H9 (cell line): ENCODE data around the gene C10orf143. TPM values are rescaled to one million over a fixed set of nuclear protein-coding genes. Genes with fewer than 3 reads are reported as not detected.

ENCODE experiments used
- DNase-seq: peaks from one replicate; pipeline ENCODE4 v3.0.0-alpha.2; 2017
- H2AFZ ChIP-seq: one replicate; pipeline ENCODE4 v1.6.1; 2013; ENCODE audit warnings: mild to moderate bottlenecking, low read length, control low read depth, moderate library complexity
- H2AK5ac ChIP-seq: 2 replicates; pipeline ENCODE4 v1.6.1; 2013; ENCODE audit warnings: low read length, control low read depth, mixed read lengths; ENCODE audit not compliant: insufficient read length
- H2BK120ac ChIP-seq: one replicate; pipeline ENCODE4 v1.6.1; 2013; ENCODE audit warnings: low read depth, mild to moderate bottlenecking, low read length, control low read depth, inconsistent platforms; ENCODE audit not compliant: poor library complexity, severe bottlenecking
- H2BK12ac ChIP-seq: 2 replicates; pipeline ENCODE4 v1.6.1; 2013; ENCODE audit warnings: low read length, control low read depth, mixed read lengths, low read depth; ENCODE audit not compliant: insufficient read length
- H2BK15ac ChIP-seq: 2 replicates; pipeline ENCODE4 v1.6.1; 2013; ENCODE audit warnings: low read depth, low read length, control low read depth
- H2BK20ac ChIP-seq: one replicate; pipeline ENCODE4 v1.6.1; 2013; ENCODE audit warnings: low read depth, mild to moderate bottlenecking, low read length, control low read depth, inconsistent platforms; ENCODE audit not compliant: poor library complexity, severe bottlenecking
- H2BK5ac ChIP-seq: 2 replicates; pipeline ENCODE4 v1.6.1; 2013; ENCODE audit warnings: low read length, control low read depth, mixed read lengths; ENCODE audit not compliant: insufficient read length
- H3K14ac ChIP-seq: 2 replicates; pipeline ENCODE4 v1.6.1; 2013; ENCODE audit warnings: low read length, control low read depth; ENCODE audit not compliant: insufficient read depth
- H3K18ac ChIP-seq: 2 replicates; pipeline ENCODE4 v1.6.1; 2013; ENCODE audit warnings: low read depth, mild to moderate bottlenecking, mixed read lengths, low read length, control low read depth; ENCODE audit not compliant: insufficient read length
- H3K23ac ChIP-seq: 2 replicates; pipeline ENCODE4 v1.6.1; 2013; ENCODE audit warnings: low read length, control low read depth, mixed read lengths, low read depth; ENCODE audit not compliant: insufficient read length
- H3K23me2 ChIP-seq: 2 replicates; pipeline ENCODE4 v1.6.1; 2013; ENCODE audit warnings: low read depth, mild to moderate bottlenecking, mixed read lengths, low read length, control low read depth; ENCODE audit not compliant: insufficient read length, poor library complexity, severe bottlenecking
- H3K27ac ChIP-seq: 2 replicates; pipeline ENCODE4 v1.5.1; 2013; ENCODE audit warnings: low read length, control low read depth, mixed read lengths, low read depth; ENCODE audit not compliant: insufficient read length
- H3K27me3 ChIP-seq: 2 replicates; pipeline ENCODE4 v1.6.1; 2013; ENCODE audit warnings: low read length, control low read depth, inconsistent platforms; ENCODE audit not compliant: insufficient read depth
- H3K4ac ChIP-seq: 2 replicates; pipeline ENCODE4 v1.6.1; 2013; ENCODE audit warnings: low read depth, mild to moderate bottlenecking, control low read depth, inconsistent platforms, low read length, moderate library complexity
- H3K4me1 ChIP-seq: 2 replicates; pipeline ENCODE4 v1.6.1; 2013; ENCODE audit warnings: low read length, control low read depth, inconsistent platforms; ENCODE audit not compliant: insufficient read depth
- H3K4me2 ChIP-seq: 2 replicates; pipeline ENCODE4 v1.6.1; 2013; ENCODE audit warnings: low read length, control low read depth, mixed read lengths; ENCODE audit not compliant: insufficient read length, insufficient read depth
- H3K56ac ChIP-seq: 2 replicates; pipeline ENCODE4 v1.6.1; 2013; ENCODE audit warnings: low read depth, mild to moderate bottlenecking, mixed read lengths, low read length, control low read depth; ENCODE audit not compliant: insufficient read length
- H3K79me1 ChIP-seq: 2 replicates; pipeline ENCODE4 v1.6.1; 2013; ENCODE audit warnings: low read depth, mild to moderate bottlenecking, moderate library complexity, low read length, control low read depth, inconsistent platforms; ENCODE audit not compliant: insufficient read depth, poor library complexity, severe bottlenecking
- H3K79me2 ChIP-seq: 2 replicates; pipeline ENCODE4 v1.6.1; 2013; ENCODE audit warnings: low read length, control low read depth, inconsistent platforms; ENCODE audit not compliant: insufficient read depth
- H3K9ac ChIP-seq: 2 replicates; pipeline ENCODE4 v1.6.1; 2013; ENCODE audit warnings: low read length, control low read depth, mixed read lengths; ENCODE audit not compliant: insufficient read length; ENCODE audit errors: extremely low read depth
- H3K9me3 ChIP-seq: one replicate; pipeline ENCODE4 v1.6.1; 2013; ENCODE audit warnings: low read depth, low read length, inconsistent platforms; ENCODE audit not compliant: control insufficient read depth
- H3T11ph ChIP-seq: one replicate; pipeline ENCODE4 v1.6.1; 2013; ENCODE audit warnings: mild to moderate bottlenecking, low read length, control low read depth, inconsistent platforms
- H4K20me1 ChIP-seq: one replicate; pipeline ENCODE4 v1.6.1; 2013; ENCODE audit not compliant: control insufficient read depth, insufficient read length, insufficient read depth
- H4K5ac ChIP-seq: 2 replicates; pipeline ENCODE4 v1.6.1; 2013; ENCODE audit warnings: low read depth, mild to moderate bottlenecking, mixed read lengths, low read length, control low read depth; ENCODE audit not compliant: insufficient read length
- H4K8ac ChIP-seq: replicated peaks from 2 replicates; pipeline ENCODE4 v1.6.1; 2013; ENCODE audit warnings: low read length, control low read depth, mixed read lengths, low read depth; ENCODE audit not compliant: insufficient read length
- H4K91ac ChIP-seq: 2 replicates; pipeline ENCODE4 v1.6.1; 2013; ENCODE audit warnings: low read depth, mild to moderate bottlenecking, moderate library complexity, mixed read lengths, low read length, control low read depth; ENCODE audit not compliant: insufficient read length
- H3K27ac Mint-ChIP-seq, 3 experiments: 2 replicates in 2 of 3; 3 replicates in 1 of 3; pipeline ENCODE4 v1.8.0; 2020 to 2021; ENCODE audit warnings: mixed read lengths in 3 of 3, mild to moderate bottlenecking in 1 of 3, moderate library complexity in 1 of 3
- H3K27me3 Mint-ChIP-seq: 2 replicates; pipeline ENCODE4 v1.8.0; 2021; ENCODE audit warnings: low read depth, mild to moderate bottlenecking, moderate library complexity, mixed read lengths
- H3K36me3 Mint-ChIP-seq, 3 experiments: 2 replicates in 2 of 3; 3 replicates in 1 of 3; pipeline ENCODE4 v1.8.0; 2020 to 2021; ENCODE audit warnings: low read depth in 3 of 3, mixed read lengths in 3 of 3; ENCODE audit not compliant: insufficient read depth in 1 of 3
- H3K4me1 Mint-ChIP-seq, 2 experiments: 2 replicates each; pipeline ENCODE4 v1.8.0; 2020; ENCODE audit warnings: mixed read lengths in 2 of 2
- H3K4me3 Mint-ChIP-seq, 2 experiments: 2 replicates in 1 of 2; 3 replicates in 1 of 2; pipeline ENCODE4 v1.8.0; 2020 to 2021; ENCODE audit warnings: mild to moderate bottlenecking in 2 of 2, mixed read lengths in 2 of 2, moderate library complexity in 1 of 2
- H3K9me3 Mint-ChIP-seq, 2 experiments: 2 replicates in 1 of 2; 3 replicates in 1 of 2; pipeline ENCODE4 v1.8.0; 2020; ENCODE audit warnings: mild to moderate bottlenecking in 2 of 2, mixed read lengths in 2 of 2, moderate library complexity in 1 of 2
- CTCF ChIP-seq: fragments of 200-600 bp; sonication (generic); conservative IDR thresholded peaks from 3 replicates; pipeline ENCODE4 v1.8.0; 2021; ENCODE audit warnings: antibody characterized with exemption, mild to moderate bottlenecking
- WGBS: extraction: QIAGEN DNeasy Blood & Tissue Kit; methylation state at CpG from one replicate; pipeline ENCODE4 v1.1.7; 2013; ENCODE audit warnings: missing lambda C conversion rate, low lambda C conversion rate, mixed read lengths; ENCODE audit not compliant: insufficient read length; ENCODE audit errors: extremely low coverage; 5-methylcytosine and 5-hydroxymethylcytosine counted together
- total RNA-seq: library from RNA; stranded (reverse); gene quantifications from 2 replicates; pipeline ENCODE4 v1.2.1, GENCODE V29; 2021

The C10orf143 gene
- total RNA-seq, 1 experiment from 2014 or later = 0.94 TPM

DNA sequence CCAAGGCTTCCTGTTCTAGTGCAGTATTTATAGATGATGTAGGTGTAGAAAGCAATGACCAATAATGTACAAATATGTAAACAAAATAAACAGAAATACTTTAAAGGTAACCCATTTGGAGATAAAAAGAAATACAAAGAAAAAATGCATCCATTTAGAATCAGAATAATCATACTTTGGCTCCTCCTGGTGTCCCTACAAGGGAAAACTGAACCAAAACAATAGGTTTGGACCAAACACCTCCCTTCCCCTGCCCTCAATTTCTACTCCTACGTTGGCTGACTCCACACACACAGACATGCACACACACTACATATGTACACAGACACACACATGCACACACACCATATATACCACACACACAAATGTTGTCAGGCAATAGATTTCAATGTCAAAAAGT, 36.0 kb downstream of the C10orf143 start:
- no peaks in the 10 kb centered on the region for H3K23me2 ChIP-seq
- H3K9ac ChIP-seq = no peak overlapping the region
- no peak overlapping the region for H2AFZ ChIP-seq
- peaks cover 0 to 4% (median 3%) of the 10 kb centered on the region in 3 experiments; a peak in 4 of 7 replicates for H3K36me3 Mint-ChIP-seq
- H2BK12ac ChIP-seq = no peak overlapping the region
- H4K8ac ChIP-seq = no peak overlapping the region
- no peak overlapping the region for H3K14ac ChIP-seq
- no peak overlapping the region for H3K4me2 ChIP-seq
- no peak overlapping the region for H3K18ac ChIP-seq
- H3K79me1 ChIP-seq = no peaks in the 10 kb centered on the region
- no peak overlapping the region for H3K27ac ChIP-seq
- no peak overlapping the region for H3K4ac ChIP-seq
- DNase-seq = no peak
- no peak overlapping the region for H3K27ac Mint-ChIP-seq
- no peak overlapping the region for H2BK120ac ChIP-seq
- H3K27me3 Mint-ChIP-seq = peaks cover 6% of the 10 kb centered on the region
- no peaks in the 10 kb centered on the region; the same call in 1 of the 2 replicates for H3K4me1 ChIP-seq
- H3K9me3 Mint-ChIP-seq = peaks cover 8 to 12% of the 10 kb centered on the region in 2 experiments; a peak in 4 of 5 replicates
- H3K79me2 ChIP-seq = no peaks in the 10 kb centered on the region
- no CpG with 5 or more reads among the region's 1 CpG for WGBS
- peak; percentile 17; the same call in 1 of the 3 replicates for TF ChIP-seq CTCF
- H3K4me1 Mint-ChIP-seq = peaks cover 4% of the 10 kb centered on the region in 2 experiments; a peak in 3 of 4 replicates
- H2AK5ac ChIP-seq = no peak overlapping the region
- no peak overlapping the region for H4K5ac ChIP-seq
- H4K20me1 ChIP-seq = no peaks in the 10 kb centered on the region
- H3K9me3 ChIP-seq = no peaks in the 10 kb centered on the region
- H4K91ac ChIP-seq = no peak overlapping the region
- no peak overlapping the region for H2BK5ac ChIP-seq
- H2BK15ac ChIP-seq = no peak overlapping the region
- H3T11ph ChIP-seq = no peak overlapping the region
- H3K4me3 Mint-ChIP-seq = no peak overlapping the region
- H3K56ac ChIP-seq = no peak overlapping the region
- H3K23ac ChIP-seq = no peak overlapping the region
- no peak overlapping the region for H2BK20ac ChIP-seq
- H3K27me3 ChIP-seq = no peaks in the 10 kb centered on the region
